NCI-H1092 treated with DMSO at 0.1 percent for 48 hours (cell line): ENCODE measurements around the gene DNAJB11.
A peak's percentile ranks its signal among the peaks of the same experiment; 100 is the strongest.
"Not testable (repeated sequence)": the region's sequence is repeated elsewhere in the genome, so short reads cannot be mapped to it uniquely, and the experiment has no call there.

Experiments used
- DNase-seq: peaks from one replicate; lab custom pipeline; 2025; lab: John Stamatoyannopoulos, UW

Gene DNAJB11

DNA sequence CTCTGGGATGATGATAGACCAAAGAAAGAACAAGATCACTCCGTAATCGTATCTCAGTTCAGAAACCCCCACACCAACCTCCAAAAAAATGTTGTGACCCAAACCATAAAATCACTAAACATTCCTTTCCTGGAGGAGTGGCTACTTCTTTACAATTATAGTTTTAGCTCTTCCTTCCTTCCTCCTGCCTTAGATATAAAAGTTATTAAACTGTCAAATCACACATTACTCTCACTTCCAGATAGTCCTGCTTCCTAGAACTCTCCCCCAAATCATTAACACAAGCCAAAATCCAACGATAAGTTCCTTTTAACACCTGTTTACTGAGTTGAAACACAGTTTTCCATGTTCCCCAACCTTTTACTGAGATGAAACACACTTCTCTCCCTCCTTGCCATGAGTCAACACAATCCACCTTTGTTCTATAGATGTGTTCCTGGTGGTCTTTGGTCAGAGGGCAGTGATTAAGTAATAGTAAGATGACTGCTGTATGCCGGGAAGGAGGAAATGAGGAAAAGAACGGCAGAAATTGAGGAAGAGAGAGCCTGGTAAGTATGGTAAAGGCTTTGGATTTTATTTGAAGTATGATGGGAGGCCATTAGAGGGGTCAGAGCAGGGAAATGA is 18.0 kb upstream of the DNAJB11 start:
- DNase-seq: no peak

DNA sequence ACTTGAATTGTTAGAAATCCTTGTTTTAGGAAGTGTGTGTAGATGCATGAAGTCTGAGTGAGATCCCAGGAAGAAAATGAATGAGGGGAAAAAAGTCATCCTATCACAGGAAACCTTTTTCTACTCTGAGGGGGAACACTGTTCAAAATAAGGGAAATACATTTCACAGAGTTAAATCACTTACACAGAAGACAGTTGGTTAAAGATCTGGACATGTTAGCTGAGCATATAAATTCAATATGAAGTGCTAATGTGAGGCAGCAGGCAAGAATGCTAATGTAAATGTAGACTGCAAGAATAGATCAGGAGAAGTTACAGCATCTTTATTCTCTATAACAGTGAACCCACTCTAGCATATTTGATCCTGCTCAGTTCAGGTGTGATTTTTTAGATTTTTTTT is 5.9 kb upstream of the DNAJB11 start:
- no peak for DNase-seq

- DNase-seq: no peak
Observed at GRCh38 chr3:186566772-186567071, 3.8 kb upstream of the DNAJB11 start.

- DNase-seq: peak; percentile 87
Observed at GRCh38 chr3:186567072-186567921, 3.2 kb upstream of the DNAJB11 start, which contains the start of gene TBCCD1. TBCCD1 (minus strand) TSS chr3:186567339; CDS start chr3:186564329, 3,010 bp downstream.

DNA sequence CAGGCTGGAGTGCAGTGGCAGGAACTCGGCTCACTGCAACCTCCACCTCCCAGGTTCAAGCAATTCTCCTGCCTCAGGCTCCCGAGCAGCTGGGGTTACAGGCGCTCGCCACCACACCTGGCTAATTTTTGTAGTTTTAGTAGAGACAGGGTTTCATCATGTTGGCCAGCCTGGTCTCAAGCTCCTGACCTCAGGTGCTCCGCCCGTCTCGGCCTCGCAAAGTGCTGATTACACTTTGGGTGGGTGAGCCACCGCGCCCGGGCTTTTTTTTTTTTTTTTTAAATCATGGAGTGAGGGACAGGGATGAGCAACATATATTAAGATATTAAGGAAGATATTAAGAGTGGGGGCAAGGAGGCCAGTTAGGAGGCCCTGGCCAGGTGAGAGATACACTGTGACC is 1.2 kb upstream of the DNAJB11 start:
- not testable (repeated sequence) for DNase-seq

GRCh38 chr3:186569779-186570095 is 783 bp upstream of the DNAJB11 start:
- no peak for DNase-seq

DNA sequence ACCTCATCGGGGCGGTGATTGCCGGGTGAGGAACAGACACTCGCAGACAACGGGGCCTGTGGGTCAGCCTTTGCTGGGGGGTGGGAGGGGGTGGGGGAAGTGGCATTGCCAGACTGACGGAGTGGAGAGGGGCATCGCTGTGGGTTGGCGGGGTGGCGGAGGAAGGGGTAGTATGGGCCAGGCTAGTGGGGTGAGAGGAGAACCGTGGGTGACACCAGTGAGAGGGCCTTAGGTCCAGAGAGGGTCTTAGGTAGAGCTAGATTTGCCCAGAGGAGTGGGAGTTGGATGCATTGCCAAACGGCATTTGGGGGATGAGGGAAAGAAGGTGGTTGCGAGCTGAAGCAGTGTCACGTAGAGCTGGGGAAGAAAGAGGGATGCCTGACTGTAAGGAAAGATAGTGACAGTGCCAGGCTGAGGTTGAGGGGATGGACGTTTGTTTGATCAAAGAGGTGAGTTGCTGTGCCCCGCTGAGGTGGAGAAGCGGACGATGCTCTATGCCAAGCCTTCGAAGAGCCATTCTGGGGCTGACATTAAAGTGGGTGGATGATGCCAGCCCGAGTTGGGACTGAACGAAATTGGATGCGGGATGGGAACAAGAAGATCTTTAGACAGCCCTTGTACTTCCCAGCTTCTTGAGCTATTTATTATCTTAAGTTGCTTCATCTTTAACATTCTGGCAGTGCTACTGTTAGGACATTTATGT is 572 bp downstream of the DNAJB11 start:
- DNase-seq: no peak

DNA sequence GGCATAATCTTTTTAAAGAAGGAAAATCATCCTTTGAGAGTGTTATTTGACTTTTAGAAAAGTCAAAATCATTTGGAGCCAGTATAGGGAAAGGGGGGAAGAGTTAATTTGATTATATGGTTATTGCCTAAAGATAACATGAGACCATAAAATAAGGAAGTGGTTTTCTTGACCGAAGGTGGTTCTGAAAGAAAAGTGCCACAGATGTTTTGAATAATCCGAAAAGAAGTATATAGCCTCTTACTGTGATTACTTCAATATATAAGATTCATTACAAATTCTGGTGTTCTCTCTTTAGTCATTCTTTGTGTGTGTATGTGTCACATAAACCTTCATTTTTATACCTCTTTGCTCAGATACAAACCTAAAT is 1.1 kb downstream of the DNAJB11 start:
- no peak for DNase-seq

DNA sequence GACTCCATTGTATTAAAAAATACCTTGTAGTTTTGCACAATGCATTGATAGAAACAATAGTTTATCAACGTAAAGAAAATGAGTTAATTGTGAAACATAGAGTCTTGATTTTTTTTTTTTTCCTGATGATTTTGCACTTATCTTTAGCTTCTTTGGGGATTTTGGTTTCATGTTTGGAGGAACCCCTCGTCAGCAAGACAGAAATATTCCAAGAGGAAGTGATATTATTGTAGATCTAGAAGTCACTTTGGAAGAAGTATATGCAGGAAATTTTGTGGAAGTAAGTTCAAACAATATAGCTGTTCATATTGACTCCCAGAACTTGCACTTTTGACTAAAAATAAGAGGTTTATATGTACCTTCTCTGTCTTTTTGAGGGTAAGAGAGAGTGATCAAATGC is 7.0 kb downstream of the DNAJB11 start:
- no peak for DNase-seq

- DNase-seq: no peak
Observed at GRCh38 chr3:186580785-186581184, 10.3 kb downstream of the DNAJB11 start.

GRCh38 chr3:186582541-186582940 is 12.0 kb downstream of the DNAJB11 start:
- DNase-seq: no peak

- no peak for DNase-seq
Observed at GRCh38 chr3:186583831-186584230, 13.3 kb downstream of the DNAJB11 start.

GRCh38 chr3:186586245-186586644 is 15.7 kb downstream of the DNAJB11 start:
- DNase-seq: not testable (repeated sequence)

DNA sequence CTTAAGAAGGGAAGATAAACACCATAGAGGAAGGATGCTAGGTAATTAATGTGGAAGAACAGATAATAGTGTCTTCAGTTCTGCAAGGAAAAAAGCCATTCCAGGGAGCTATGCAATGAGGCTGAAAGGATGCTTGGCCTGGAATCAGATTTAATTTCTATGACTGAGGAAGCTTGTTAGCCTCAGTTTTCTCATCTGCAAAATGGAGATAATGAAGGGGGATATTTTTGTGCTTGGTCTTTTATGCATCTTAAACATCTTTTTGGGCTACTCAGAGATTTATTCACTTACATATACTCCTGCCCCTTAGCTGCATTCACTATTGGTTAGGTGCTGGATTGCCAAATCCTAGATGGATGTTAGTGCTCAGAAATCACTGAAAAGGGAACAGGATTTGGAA is 16.7 kb downstream of the DNAJB11 start:
- no peak for DNase-seq

- DNase-seq: no peak
Observed at GRCh38 chr3:186588632-186589031, 18.1 kb downstream of the DNAJB11 start.

DNA sequence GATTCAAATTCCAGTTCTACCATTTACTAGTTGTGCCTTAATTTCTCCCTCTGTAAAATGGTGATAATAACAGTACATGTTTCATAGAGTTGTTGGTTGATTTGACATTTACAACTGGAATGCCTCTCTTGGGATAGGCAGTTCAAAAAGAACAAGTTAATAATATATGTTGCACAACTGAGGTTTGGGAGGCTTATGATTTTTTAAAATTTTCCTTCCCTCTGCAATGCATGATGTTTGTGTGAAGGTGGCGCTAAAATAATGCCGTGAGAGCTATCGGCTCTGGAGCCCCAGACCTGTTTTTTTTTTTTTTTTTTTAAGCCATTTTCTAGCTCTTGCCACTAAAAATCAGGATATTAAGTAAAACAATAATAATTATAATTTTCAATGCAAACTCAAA is 18.6 kb downstream of the DNAJB11 start:
- DNase-seq: no peak

GRCh38 chr3:186589856-186590579 is 19.5 kb downstream of the DNAJB11 start:
- DNase-seq: no peak

DNA sequence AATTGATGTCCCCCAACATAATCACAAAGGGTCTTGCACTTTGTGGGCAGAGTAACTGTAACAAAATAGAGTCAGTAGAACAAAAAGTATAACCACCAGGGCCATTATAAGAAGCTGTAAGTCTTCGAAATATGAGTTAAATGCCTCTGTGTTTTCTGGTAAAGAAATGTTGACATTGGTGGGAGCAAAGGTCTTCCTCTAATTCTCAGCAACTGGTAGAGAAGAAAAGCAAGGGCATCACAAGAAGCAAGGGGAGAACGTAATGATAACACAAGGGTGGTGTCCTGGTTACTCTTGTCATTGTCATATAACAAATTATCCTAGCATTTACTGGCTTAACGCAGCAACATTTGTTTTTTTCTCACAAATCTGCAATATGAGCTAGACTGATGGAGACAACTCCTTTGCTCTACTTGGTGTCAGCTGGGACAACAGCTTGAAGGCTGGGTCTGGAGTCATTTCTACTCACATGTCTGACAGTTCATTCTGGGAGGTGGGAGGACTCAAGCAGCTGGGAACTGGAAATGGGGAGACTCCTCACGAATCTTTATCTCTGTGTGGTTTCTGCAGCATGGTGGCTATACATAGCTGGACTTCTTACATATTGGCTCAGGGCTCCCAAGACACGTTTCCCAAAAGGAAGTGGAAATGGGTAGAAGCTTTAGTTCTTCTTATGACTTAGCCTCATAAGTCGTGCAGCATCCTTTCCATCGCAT is 20.2 kb downstream of the DNAJB11 start:
- no peak for DNase-seq

- DNase-seq: no peak
Observed at GRCh38 chr3:186592682-186593081, 22.2 kb downstream of the DNAJB11 start.

DNA sequence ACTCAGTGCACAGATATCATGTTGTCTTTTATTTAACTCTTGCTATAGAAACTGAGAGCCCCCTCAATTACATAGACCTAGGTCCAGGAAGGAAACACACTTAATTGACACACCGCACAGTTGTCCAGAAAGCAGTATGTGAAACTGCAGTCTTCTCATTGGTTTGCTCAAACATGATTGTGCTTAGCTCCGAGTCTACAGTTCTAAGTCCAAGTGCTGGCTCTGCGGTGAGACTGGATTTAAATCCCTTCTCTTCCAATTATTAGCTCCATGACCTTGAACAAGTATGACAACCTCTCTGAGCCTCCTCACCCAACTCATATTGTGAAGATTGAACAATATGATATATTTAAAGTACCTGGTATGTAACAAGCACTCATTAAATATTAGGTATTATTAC is 23.3 kb downstream of the DNAJB11 start:
- DNase-seq: no peak

GRCh38 chr3:186594591-186595113 is 24.1 kb downstream of the DNAJB11 start:
- no peak for DNase-seq
